RCC 7860 (cell line): Measurements from ENCODE around the gene TTC3.

Experiments
- DNase-seq: peaks from one replicate; pipeline ENCODE4 v3.0.0-alpha.2; 2015; ENCODE audit warnings: low spot score
- FAIRE-seq: peaks from 2 replicates; lab custom pipeline; 2012; peaks lifted over from hg19 to GRCh38; lab: Jason Lieb, UNC

TTC3 gene

GRCh38 chr21:37241426-37241825 is 168.4 kb downstream of the TTC3 start:
- no peak for DNase-seq
- no peak for FAIRE-seq

- DNase-seq, result no peak
- FAIRE-seq, result no peak
These were observed 170.9 kb downstream of the TTC3 start for GRCh38 chr21:37243961-37244360.

- DNase-seq (no peak), FAIRE-seq (no peak)
These were observed 171.5 kb downstream of the TTC3 start for GRCh38 chr21:37244501-37245095.

- DNase-seq (no peak), FAIRE-seq (no peak)
These were observed 172.1 kb downstream of the TTC3 start for GRCh38 chr21:37245151-37245550.

GRCh38 chr21:37248298-37248697 is 175.2 kb downstream of the TTC3 start:
- DNase-seq (no peak), FAIRE-seq (no peak)

GRCh38 chr21:37249112-37249904 is 176.3 kb downstream of the TTC3 start:
- DNase-seq, result no peak
- no peak for FAIRE-seq

GRCh38 chr21:37251294-37251634 is 178.2 kb downstream of the TTC3 start:
- DNase-seq (no peak), FAIRE-seq (no peak)
